ENCODE data around the gene CIBAR2. TPM values are rescaled to one million over a fixed set of nuclear protein-coding genes. Genes with fewer than 3 reads are reported as not detected.

CIBAR2 gene
- total RNA-seq, 3 donors from 2014 or later (not counting 1 experiment from before 2014, with no cell fraction given), result not detected

DNA sequence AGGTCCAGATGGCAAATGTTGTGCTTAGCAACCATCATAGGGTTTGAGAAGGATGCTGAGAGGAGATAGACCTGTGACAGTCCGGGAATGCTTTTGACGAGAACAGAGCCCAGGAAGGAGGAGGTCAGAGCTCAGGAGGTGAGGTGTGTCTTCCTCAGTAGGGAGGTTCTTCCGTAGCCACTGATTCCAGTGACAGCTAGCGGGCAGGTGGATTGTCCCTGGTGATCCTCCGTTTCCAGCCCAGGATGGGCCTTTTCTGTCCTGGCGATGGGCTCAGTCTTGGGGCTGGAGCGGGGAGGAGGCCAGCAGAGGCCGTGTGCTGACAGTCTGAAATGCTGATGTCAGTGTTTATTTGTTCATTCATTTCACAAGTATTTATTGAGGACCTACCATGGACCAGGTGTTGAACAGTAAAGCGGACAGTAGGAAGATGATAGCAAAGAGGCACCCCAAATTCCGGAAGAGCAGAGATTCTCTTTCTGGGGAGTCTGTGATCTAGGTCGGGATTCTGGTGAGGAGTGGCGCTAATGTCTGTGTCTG, 45.9 kb downstream of the CIBAR2 start:
- H3K4me3 Mint-ChIP-seq, result no peak overlapping the region
- WGBS (ENCODE audit: insufficient coverage), result 90% methylated on average over 12 of the region's 12 CpGs

DNA sequence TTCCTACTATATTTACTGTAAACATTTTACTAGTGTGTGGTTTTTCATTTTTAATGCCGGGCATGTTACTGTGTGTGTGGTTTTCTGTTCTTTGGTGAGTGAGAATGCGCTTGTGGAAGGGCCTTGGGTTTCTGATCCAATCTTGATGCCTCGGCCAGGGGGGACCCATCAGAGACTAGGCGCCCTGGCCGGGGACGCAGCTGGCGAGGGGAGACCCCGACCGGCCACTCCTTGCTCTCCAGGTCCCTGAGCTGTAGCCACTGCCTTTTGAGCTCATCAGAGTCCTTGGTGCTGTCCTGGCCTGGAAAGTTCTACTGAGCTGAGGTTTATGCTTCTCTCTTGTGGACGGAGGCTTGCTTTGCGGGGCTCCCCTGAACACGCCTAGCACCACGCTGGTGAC, 47.2 kb downstream of the CIBAR2 start:
- H3K4me3 Mint-ChIP-seq, result no peak overlapping the region
- TF ChIP-seq CTCF (IDR thresholded peaks at IDR 0.05), result no peak
- DNase-seq (no peak), ATAC-seq (no peak)
- H3K27ac Mint-ChIP-seq, result no peak overlapping the region
- Histone ChIP-seq H3K9me3 (ENCODE audit: control insufficient read depth, insufficient read depth, low read length) (no peaks in the 10 kb centered on the region), H3K27ac (ENCODE audit: low read length) (no peak overlapping the region), H3K4me1 (ENCODE audit: control insufficient read depth, insufficient read depth, low read length) (peaks cover 23% of the 10 kb centered on the region), H3K36me3 (ENCODE audit: control insufficient read depth, insufficient read depth, low read length) (peaks cover 4% of the 10 kb centered on the region), H3K27me3 (ENCODE audit: control insufficient read depth, insufficient read depth, low read length) (no peaks in the 10 kb centered on the region), H3K4me3 (ENCODE audit: low read length) (no peak overlapping the region)
- no peaks in the 10 kb centered on the region for H3K36me3 Mint-ChIP-seq
- H3K27me3 Mint-ChIP-seq (ENCODE audit: low read depth in 2 of 2), result peaks cover 0 to 9% of the 10 kb centered on the region in 2 donors
- no peaks in the 10 kb centered on the region for H3K9me3 Mint-ChIP-seq
- WGBS (ENCODE audit: insufficient coverage), result 60% methylated on average over 13 of the region's 13 CpGs
- H3K4me1 Mint-ChIP-seq, result peaks cover 0 to 17% of the 10 kb centered on the region in 2 donors
- intact Hi-C loops (cut with micrococcal nuclease), result no loop called here

More for the DNA sequence above, 45.9 kb downstream of the CIBAR2 start:
- no peaks in the 10 kb centered on the region for H3K9me3 Mint-ChIP-seq
- Histone ChIP-seq H3K27me3 (ENCODE audit: control insufficient read depth, insufficient read depth, low read length) (no peaks in the 10 kb centered on the region), H3K4me3 (ENCODE audit: low read length) (no peak overlapping the region), H3K9me3 (ENCODE audit: control insufficient read depth, insufficient read depth, low read length) (no peaks in the 10 kb centered on the region), H3K36me3 (ENCODE audit: control insufficient read depth, insufficient read depth, low read length) (peaks cover 4% of the 10 kb centered on the region), H3K27ac (ENCODE audit: low read length) (no peak overlapping the region), H3K4me1 (ENCODE audit: control insufficient read depth, insufficient read depth, low read length) (peaks cover 20% of the 10 kb centered on the region)
- peaks cover 0 to 14% of the 10 kb centered on the region in 2 donors for H3K4me1 Mint-ChIP-seq
- no peak for DNase-seq
- intact Hi-C loops (cut with micrococcal nuclease), result no loop called here
- ATAC-seq, result no peak
- TF ChIP-seq CTCF (IDR thresholded peaks at IDR 0.05), result no peak
- peaks cover 0 to 6% of the 10 kb centered on the region in 2 donors for H3K27me3 Mint-ChIP-seq (ENCODE audit: low read depth in 2 of 2)
- H3K36me3 Mint-ChIP-seq, result no peaks in the 10 kb centered on the region
- no peak overlapping the region for H3K27ac Mint-ChIP-seq

DNA sequence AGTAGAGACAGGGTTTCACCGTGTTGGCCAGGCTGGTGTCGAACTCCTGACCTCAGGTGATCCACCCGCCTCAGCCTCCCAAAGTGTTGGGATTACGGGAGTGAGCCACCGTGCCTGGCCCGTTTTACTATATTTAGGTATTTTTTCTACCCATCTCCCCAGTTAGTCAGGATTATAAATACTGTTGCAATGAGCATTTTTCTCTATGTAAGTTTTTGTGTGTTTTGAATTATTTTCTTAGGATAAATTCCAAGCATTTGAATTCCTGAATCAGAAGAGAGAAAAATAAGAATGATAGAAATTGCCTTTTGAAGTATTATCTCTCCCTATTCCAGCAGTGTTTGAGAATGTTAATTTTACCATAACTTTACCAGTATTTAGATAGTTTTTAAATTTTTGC, 48.1 kb downstream of the CIBAR2 start:
- no peak overlapping the region for H3K4me3 Mint-ChIP-seq
- DNase-seq (no peak), ATAC-seq (no peak)
- 94% methylated on average over 6 of the region's 6 CpGs for WGBS (ENCODE audit: insufficient coverage)
- H3K36me3 Mint-ChIP-seq, result no peaks in the 10 kb centered on the region
- H3K9me3 Mint-ChIP-seq, result no peaks in the 10 kb centered on the region
- intact Hi-C loops (cut with micrococcal nuclease), result no loop called here
- no peak for TF ChIP-seq CTCF (IDR thresholded peaks at IDR 0.05)
- peaks cover 0 to 17% of the 10 kb centered on the region in 2 donors for H3K4me1 Mint-ChIP-seq
- H3K27me3 ChIP-seq (ENCODE audit: control insufficient read depth, insufficient read depth, low read length), result no peaks in the 10 kb centered on the region
- peaks cover 23% of the 10 kb centered on the region for H3K4me1 ChIP-seq (ENCODE audit: control insufficient read depth, insufficient read depth, low read length)
- no peak overlapping the region for H3K27ac Mint-ChIP-seq
- H3K4me3 ChIP-seq (ENCODE audit: low read length), result no peak overlapping the region
- peaks cover 4% of the 10 kb centered on the region for H3K36me3 ChIP-seq (ENCODE audit: control insufficient read depth, insufficient read depth, low read length)
- no peaks in the 10 kb centered on the region for H3K9me3 ChIP-seq (ENCODE audit: control insufficient read depth, insufficient read depth, low read length)
- H3K27ac ChIP-seq (ENCODE audit: low read length), result no peak overlapping the region
- H3K27me3 Mint-ChIP-seq (ENCODE audit: low read depth in 2 of 2), result peaks cover 6 to 9% of the 10 kb centered on the region in 2 donors

DNA sequence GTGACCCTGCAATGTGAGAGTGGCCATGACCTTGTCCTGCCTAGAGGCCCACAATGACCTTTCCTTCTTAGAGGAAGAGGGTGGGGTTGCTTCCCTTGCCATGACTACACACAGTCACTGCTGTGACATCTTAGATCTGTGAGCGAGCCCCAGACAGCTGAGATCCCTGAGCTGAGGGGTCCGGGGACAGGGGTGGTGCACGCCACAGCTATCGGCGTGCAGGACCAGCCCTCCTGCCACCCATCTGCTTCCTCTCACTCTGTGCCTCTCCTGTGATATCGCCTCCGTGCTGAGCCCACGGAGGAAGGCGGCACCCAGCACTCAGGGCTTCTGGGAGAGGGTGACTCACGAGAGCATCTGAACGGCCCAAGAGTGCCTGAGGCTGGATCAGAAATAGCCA, 49.4 kb downstream of the CIBAR2 start:
- intact Hi-C loops (cut with micrococcal nuclease), result no loop called here
- no peaks in the 10 kb centered on the region for H3K9me3 Mint-ChIP-seq
- Histone ChIP-seq H3K36me3 (ENCODE audit: control insufficient read depth, insufficient read depth, low read length) (peaks cover 4% of the 10 kb centered on the region), H3K9me3 (ENCODE audit: control insufficient read depth, insufficient read depth, low read length) (no peaks in the 10 kb centered on the region), H3K4me1 (ENCODE audit: control insufficient read depth, insufficient read depth, low read length) (peaks cover 26% of the 10 kb centered on the region), H3K27me3 (ENCODE audit: control insufficient read depth, insufficient read depth, low read length) (no peaks in the 10 kb centered on the region), H3K4me3 (ENCODE audit: low read length) (no peak overlapping the region), H3K27ac (ENCODE audit: low read length) (no peak overlapping the region)
- DNase-seq, result no peak
- H3K27me3 Mint-ChIP-seq (ENCODE audit: low read depth in 2 of 2), result peaks cover 8 to 9% of the 10 kb centered on the region in 2 donors
- no peaks in the 10 kb centered on the region for H3K36me3 Mint-ChIP-seq
- 83% methylated on average over 11 of the region's 11 CpGs for WGBS (ENCODE audit: insufficient coverage)
- ATAC-seq, result peak in 1 of 3 donors; percentile 36
- H3K27ac Mint-ChIP-seq, result peak overlapping the region in 1 of 2 donors; percentile 20
- H3K4me3 Mint-ChIP-seq, result no peak overlapping the region
- peaks cover 2 to 20% of the 10 kb centered on the region in 2 donors for H3K4me1 Mint-ChIP-seq
- no peak for TF ChIP-seq CTCF (IDR thresholded peaks at IDR 0.05)

Measured in natural killer cell (primary cell).